Ovary (tissue), 9 donors: Measurements from ENCODE around the gene CCDC66. TPM values are rescaled to one million over a fixed set of nuclear protein-coding genes. Genes with fewer than 3 reads are reported as not detected.

Experiments
- DNase-seq, 5 donors: peaks; one replicate each; pipeline ENCODE4 v3.0.0-alpha.2; 2019 to 2020
- H3K27ac ChIP-seq, 2 donors: fragments of 200-600 bp; one replicate each; pipeline versions ENCODE4 v1.5.1 to v1.8.0; 2019 to 2022
- H3K27me3 ChIP-seq: fragments of 200-600 bp; one replicate; pipeline ENCODE4 v1.8.0; 2022
- H3K36me3 ChIP-seq: fragments of 200-600 bp; sonication (generic); one replicate; pipeline ENCODE4 v1.5.1; 2019
- H3K4me1 ChIP-seq: one replicate; pipeline ENCODE4 v1.8.1; 2013; ENCODE audit warnings: mild to moderate bottlenecking, moderate library complexity; ENCODE audit not compliant: insufficient read depth
- H3K4me3 ChIP-seq: fragments of 200-600 bp; sonication (generic); one replicate; pipeline ENCODE4 v1.5.1; 2017
- H3K9me3 ChIP-seq, 2 donors: fragments of 200-600 bp in 1 of 2; sonication (generic) in 1 of 2; one replicate each; pipeline versions ENCODE4 v1.5.1 to v1.8.1; 2013 to 2019; ENCODE audit warnings: mild to moderate bottlenecking in 1 of 2, moderate library complexity in 1 of 2
- EP300 ChIP-seq: sonication (generic); formaldehyde crosslinking; IDR thresholded peaks from one replicate; pipeline ENCODE4 v1.6.1; 2017; ENCODE audit warnings: antibody characterized with exemption
- POLR2A ChIP-seq: fragments of 450-650 bp; IDR thresholded peaks from one replicate; pipeline ENCODE4 v1.6.1; 2017; ENCODE audit warnings: antibody characterized with exemption, mild to moderate bottlenecking, moderate library complexity
- WGBS, 3 donors: extraction: QIAGEN DNeasy Blood & Tissue Kit in 1 of 3; methylation state at CpG; one replicate each; pipeline versions ENCODE4 v1.1.5 to v1.1.7; 2013 to 2017; 5-methylcytosine and 5-hydroxymethylcytosine counted together
- intact Hi-C, 4 donors: fragments of 100-400 bp; cut with DNase I; formaldehyde crosslinking; loops; one replicate each; pipeline versions ENCODE4 v1.11.0 to v1.15.1; 2022 to 2023
- polyA plus RNA-seq, 2 donors: library from polyadenylated mRNA; stranded (reverse); fragments of 200-250 nt in 1 of 2; fragments of 350-450 nt in 1 of 2; fragmentation: Illumina TruSeq in 1 of 2; extraction: RNeasy Lipid Tissue Mini Kit (QIAGEN cat#74804) in 1 of 2; gene quantifications; one replicate each; pipeline ENCODE4 v1.2.3, GENCODE V29; 2013 to 2014
- total RNA-seq, 7 donors: library from RNA; depleted of rRNA in 2 of 7; stranded (reverse); fragments of >200 nt in 2 of 7; fragmentation: NEBNext Ultra II Directional in 3 of 7; extraction: Animal tissue kit (Norgen Biotek cat#: 25700) in 3 of 7; gene quantifications; one replicate each; pipeline versions ENCODE4 v1.1.0 to v1.2.4, GENCODE V29; 2016 to 2023
- TF ChIP-seq, protein P1 (sequence below), 3 donors: fragments of 450-650 bp in 2 of 3; fragments of 200-600 bp in 1 of 3; IDR thresholded peaks; one replicate each; pipeline versions ENCODE4 v1.5.1 to v1.8.0; 2016 to 2022; ENCODE audit warnings: antibody characterized with exemption in 3 of 3, mild to moderate bottlenecking in 1 of 3
- donor health status: DM: no; HTN: no; CAD: no; lungs with moderate emphysema.
- donor health status: DM: no; HTN: no; CAD: no.
- donor health status: Bipolar disorder and iron deficiency.
- donor health status: DM: yes; HTN: yes; CAD: no.
- donor health status: DM: no; HTN: no; CAD: no.
- donor health status: DM: yes; HTN: yes; CAD: no.

The CCDC66 gene
- total and polyA plus RNA-seq, 9 donors: 13.0 to 45.7 (median 33.5) TPM

DNA sequence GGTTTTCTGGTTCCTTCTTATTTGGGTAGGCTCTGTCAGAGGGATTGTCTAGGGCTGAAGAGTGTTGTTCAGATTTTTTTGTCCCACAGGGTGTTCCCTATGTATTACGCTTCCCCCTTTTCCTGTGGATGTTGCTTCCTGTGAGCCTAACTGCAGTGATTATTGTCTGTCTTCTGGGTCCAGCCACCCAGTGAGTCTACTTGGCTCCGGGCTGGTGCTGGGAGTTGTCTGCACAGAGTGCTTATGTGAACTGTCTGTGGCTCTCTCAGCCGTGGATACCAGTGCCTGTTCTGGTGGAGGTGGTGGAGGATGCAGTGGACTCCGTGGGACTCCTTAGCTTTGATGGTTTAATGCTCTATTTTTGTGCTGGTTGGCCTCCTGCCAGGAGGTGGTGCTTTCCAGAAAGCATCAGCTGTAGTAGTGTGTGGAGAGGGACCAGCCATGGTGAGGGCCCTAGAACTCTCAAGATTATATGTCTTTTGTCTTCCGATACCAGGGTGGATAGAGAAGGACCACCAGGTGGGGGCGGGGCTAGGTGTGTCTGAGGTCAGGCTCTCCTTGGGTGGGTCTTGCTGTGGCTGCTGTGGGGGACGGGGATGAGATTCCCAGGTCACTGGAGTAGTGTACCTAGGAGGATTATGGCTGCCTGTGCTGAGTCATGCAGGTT lies 53.8 kb downstream of the CCDC66 start:
- intact Hi-C loops: loop anchor here in 1 of 4 donors (2.0 kb wide), 1 partner anchor 56 kb away; no protein-coding TSS in a partner anchor
- no peaks in the 10 kb centered on the region for H3K36me3 ChIP-seq
- no peak overlapping the region for H3K27ac ChIP-seq
- no peaks in the 10 kb centered on the region for H3K4me1 ChIP-seq
- 78 to 84% (median 84%) methylated on average over 7 of the region's 7 CpGs for WGBS, 3 donors
- DNase-seq: no peak
- TF ChIP-seq EP300 (no peak), POLR2A (no peak)
- TF ChIP-seq, protein P1, sequence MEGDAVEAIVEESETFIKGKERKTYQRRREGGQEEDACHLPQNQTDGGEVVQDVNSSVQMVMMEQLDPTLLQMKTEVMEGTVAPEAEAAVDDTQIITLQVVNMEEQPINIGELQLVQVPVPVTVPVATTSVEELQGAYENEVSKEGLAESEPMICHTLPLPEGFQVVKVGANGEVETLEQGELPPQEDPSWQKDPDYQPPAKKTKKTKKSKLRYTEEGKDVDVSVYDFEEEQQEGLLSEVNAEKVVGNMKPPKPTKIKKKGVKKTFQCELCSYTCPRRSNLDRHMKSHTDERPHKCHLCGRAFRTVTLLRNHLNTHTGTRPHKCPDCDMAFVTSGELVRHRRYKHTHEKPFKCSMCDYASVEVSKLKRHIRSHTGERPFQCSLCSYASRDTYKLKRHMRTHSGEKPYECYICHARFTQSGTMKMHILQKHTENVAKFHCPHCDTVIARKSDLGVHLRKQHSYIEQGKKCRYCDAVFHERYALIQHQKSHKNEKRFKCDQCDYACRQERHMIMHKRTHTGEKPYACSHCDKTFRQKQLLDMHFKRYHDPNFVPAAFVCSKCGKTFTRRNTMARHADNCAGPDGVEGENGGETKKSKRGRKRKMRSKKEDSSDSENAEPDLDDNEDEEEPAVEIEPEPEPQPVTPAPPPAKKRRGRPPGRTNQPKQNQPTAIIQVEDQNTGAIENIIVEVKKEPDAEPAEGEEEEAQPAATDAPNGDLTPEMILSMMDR (IDR thresholded peaks at IDR 0.05): no peak
- no peaks in the 10 kb centered on the region for H3K27me3 ChIP-seq
- no peaks in the 10 kb centered on the region for H3K9me3 ChIP-seq
- H3K4me3 ChIP-seq: no peak overlapping the region

DNA sequence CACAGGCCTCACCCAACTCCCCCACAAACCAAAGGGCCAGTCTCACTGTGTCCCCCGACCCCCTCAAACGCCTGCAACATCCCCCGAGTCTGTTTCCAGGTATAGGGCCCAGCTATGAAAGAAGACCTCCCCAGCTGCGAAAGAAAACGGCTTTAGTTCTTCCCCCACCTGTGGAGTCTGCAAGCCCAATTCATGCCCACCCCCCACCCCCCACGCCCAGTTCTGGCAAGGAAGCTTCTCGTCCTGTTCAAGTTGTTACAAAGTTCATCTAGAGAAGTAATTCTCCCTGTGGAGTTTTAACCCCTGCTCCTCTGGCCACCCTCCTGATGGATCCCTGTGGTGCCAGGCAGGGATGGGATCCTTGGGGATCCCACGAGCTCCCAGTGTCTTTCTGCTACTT lies 54.4 kb downstream of the CCDC66 start:
- WGBS, 3 donors: 73 to 95% (median 81%) methylated on average over 8 of the region's 8 CpGs
- no peaks in the 10 kb centered on the region for H3K36me3 ChIP-seq
- no peaks in the 10 kb centered on the region for H3K4me1 ChIP-seq

DNA sequence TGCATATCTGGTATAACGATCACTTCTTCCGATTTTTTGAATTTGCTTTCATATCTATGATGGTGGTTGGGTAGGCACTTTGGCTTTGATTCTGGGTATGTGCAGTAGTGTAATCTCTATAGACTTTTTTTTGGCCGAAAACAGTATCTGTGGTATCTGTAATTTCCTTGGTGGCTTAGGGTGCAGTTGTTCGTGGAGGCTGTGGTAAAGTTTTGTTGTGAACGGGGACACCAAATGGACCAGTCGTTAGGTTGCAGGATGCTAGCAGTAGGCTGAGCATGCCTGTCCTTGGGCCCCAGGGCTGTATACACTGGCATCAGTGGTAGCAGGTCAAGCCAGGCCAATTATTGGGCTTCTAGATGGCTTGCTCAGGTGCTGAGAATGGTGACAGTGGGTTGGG lies 55.2 kb downstream of the CCDC66 start:
- no peak for DNase-seq
- intact Hi-C loops: no loop called here
- no peaks in the 10 kb centered on the region for H3K36me3 ChIP-seq

More for the DNA sequence above, 54.4 kb downstream of the CCDC66 start:
- intact Hi-C loops: loop anchor here in 1 of 4 donors (2.0 kb wide), 1 partner anchor 55 kb away; no protein-coding TSS in a partner anchor
- H3K27me3 ChIP-seq: no peaks in the 10 kb centered on the region
- H3K4me3 ChIP-seq: no peak overlapping the region
- TF ChIP-seq EP300 (no peak), POLR2A (no peak)
- TF ChIP-seq, protein P1 (IDR thresholded peaks at IDR 0.05): no peak
- no peaks in the 10 kb centered on the region for H3K9me3 ChIP-seq
- DNase-seq: no peak
- H3K27ac ChIP-seq: no peak overlapping the region

DNA sequence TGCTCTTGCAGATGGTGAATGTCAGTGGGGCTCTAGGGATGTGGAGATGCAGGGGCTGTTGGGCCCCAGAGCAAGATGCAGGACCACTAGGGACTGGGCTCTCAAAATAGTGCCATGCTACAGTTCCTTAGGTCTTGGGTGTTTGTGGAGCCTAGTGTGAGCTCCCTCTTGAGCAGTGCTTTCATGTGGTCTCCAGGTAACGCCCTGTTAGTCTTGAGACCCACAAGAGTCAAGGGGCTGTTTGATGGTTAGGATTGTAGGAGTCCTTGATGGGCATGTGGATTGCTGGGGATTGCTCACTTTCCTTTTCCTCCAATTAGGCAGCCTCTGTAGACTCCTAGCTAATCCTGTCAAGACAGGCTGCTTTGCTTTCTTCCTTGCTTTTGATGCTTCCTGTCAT lies 56.0 kb downstream of the CCDC66 start:
- no peaks in the 10 kb centered on the region for H3K9me3 ChIP-seq
- no peaks in the 10 kb centered on the region for H3K27me3 ChIP-seq
- intact Hi-C loops: no loop called here
- DNase-seq: no peak
- no peak overlapping the region for H3K4me3 ChIP-seq
- TF ChIP-seq, protein P1 (IDR thresholded peaks at IDR 0.05): no peak
- TF ChIP-seq EP300 (no peak), POLR2A (no peak)
- H3K36me3 ChIP-seq: no peaks in the 10 kb centered on the region
- WGBS, 3 donors: 94 to 100% (median 98%) methylated on average over 1 of the region's 1 CpG
- H3K4me1 ChIP-seq: no peaks in the 10 kb centered on the region
- H3K27ac ChIP-seq: no peak overlapping the region

More for the DNA sequence above, 55.2 kb downstream of the CCDC66 start:
- no peak overlapping the region for H3K27ac ChIP-seq
- H3K27me3 ChIP-seq: no peaks in the 10 kb centered on the region
- no peak for TF ChIP-seq POLR2A
- TF ChIP-seq, protein P1 (IDR thresholded peaks at IDR 0.05): no peak
- TF ChIP-seq EP300: no peak
- no peaks in the 10 kb centered on the region for H3K4me1 ChIP-seq
- WGBS, 3 donors: 93 to 96% (median 96%) methylated on average over 6 of the region's 6 CpGs
- H3K9me3 ChIP-seq: no peaks in the 10 kb centered on the region
- H3K4me3 ChIP-seq: no peak overlapping the region
